Activated T-helper 17 cell treated with anti-CD3 and anti-CD28 coated beads, Interleukin-2, amount 50 U/mL, for 72 hours (primary cell): ENCODE results near the gene TTC13. TPM values are rescaled to one million over a fixed set of nuclear protein-coding genes. Genes with fewer than 3 reads are reported as not detected.

ENCODE experiments used
- ATAC-seq: fragments of 150-1000 bp; cut with Tn5 transposase; replicated peaks from 2 replicates; pipeline ENCODE4 v1.10.0; 2021; ENCODE audit warnings: mild to moderate bottlenecking, moderate library complexity
- H3K27ac Mint-ChIP-seq: one replicate; pipeline ENCODE4 v1.8.0; 2022; ENCODE audit warnings: mixed read lengths
- H3K27me3 Mint-ChIP-seq: one replicate; pipeline ENCODE4 v1.8.0; 2022; ENCODE audit warnings: mixed read lengths
- H3K36me3 Mint-ChIP-seq: one replicate; pipeline ENCODE4 v1.8.0; 2022; ENCODE audit warnings: low read depth, mild to moderate bottlenecking, mixed read lengths
- H3K4me1 Mint-ChIP-seq: one replicate; pipeline ENCODE4 v1.8.0; 2022; ENCODE audit warnings: mixed read lengths
- H3K4me3 Mint-ChIP-seq: one replicate; pipeline ENCODE4 v1.8.0; 2022; ENCODE audit warnings: mild to moderate bottlenecking, mixed read lengths
- H3K9me3 Mint-ChIP-seq: one replicate; pipeline ENCODE4 v1.8.0; 2022; ENCODE audit warnings: mixed read lengths
- total RNA-seq, 2 donors: library from RNA; stranded (reverse); gene quantifications; one replicate each; pipeline ENCODE4 v1.2.3, GENCODE V29; 2022

The TTC13 gene
- total RNA-seq, 2 donors from 2014 or later: 13.3 to 22.0 TPM

GRCh38 chr1:230977761-230978490 lies 735 bp downstream of the TTC13 start:
- H3K4me1 Mint-ChIP-seq: peaks cover 29% of the 10 kb centered on the region
- H3K4me3 Mint-ChIP-seq: peak overlapping the region; percentile 98
- peak overlapping the region; percentile 98 for H3K27ac Mint-ChIP-seq
- H3K9me3 Mint-ChIP-seq: no peaks in the 10 kb centered on the region
- ATAC-seq: no peak
- H3K36me3 Mint-ChIP-seq: peaks cover 17% of the 10 kb centered on the region
- no peaks in the 10 kb centered on the region for H3K27me3 Mint-ChIP-seq

DNA sequence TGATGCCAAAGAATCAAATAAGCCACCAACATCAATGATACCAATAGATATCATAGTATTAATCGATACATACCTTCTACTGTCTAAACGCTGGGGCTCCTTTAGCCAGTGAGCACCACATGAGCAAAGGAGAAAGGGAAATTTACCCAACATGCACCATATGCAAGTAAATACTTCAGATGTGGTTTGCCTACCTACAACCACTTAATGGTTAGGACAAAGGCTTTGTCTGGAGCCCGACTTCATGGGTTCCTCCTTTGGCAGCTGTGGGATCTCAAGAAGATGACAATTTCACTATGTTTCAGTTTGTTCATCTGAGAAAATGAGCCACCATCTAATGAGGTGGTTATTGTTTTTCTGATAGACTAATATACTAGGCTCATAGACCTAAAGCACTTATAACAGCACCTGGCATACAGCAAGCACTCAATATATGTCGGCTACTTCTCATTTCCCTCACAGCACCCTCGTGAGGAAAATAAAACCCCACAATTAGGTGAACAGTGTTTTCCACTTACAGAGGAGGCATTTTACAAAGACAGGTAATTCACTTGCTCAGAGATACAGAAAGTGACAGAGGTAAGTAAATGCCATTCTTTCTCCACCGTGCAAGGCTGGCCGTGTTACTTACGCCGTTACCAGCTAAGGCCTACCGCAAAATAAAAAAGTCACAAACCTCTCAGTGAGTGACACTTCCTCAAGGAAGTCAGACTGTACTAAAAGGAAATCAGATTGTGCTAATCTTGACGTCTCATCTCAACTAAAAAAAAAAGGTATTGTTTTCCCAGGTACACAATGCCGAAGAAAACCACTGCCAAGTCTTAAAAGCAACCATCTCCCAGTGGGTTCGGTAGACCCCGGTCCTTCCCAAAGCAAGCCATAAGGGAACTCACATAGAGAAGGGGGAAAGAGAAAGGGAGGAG lies 1.6 kb downstream of the TTC13 start:
- H3K4me3 Mint-ChIP-seq: peak overlapping the region; percentile 98
- H3K27me3 Mint-ChIP-seq: no peaks in the 10 kb centered on the region
- H3K4me1 Mint-ChIP-seq: peaks cover 37% of the 10 kb centered on the region
- H3K27ac Mint-ChIP-seq: peak overlapping the region; percentile 98
- peaks cover 17% of the 10 kb centered on the region for H3K36me3 Mint-ChIP-seq
- H3K9me3 Mint-ChIP-seq: no peaks in the 10 kb centered on the region
- ATAC-seq: no peak

DNA sequence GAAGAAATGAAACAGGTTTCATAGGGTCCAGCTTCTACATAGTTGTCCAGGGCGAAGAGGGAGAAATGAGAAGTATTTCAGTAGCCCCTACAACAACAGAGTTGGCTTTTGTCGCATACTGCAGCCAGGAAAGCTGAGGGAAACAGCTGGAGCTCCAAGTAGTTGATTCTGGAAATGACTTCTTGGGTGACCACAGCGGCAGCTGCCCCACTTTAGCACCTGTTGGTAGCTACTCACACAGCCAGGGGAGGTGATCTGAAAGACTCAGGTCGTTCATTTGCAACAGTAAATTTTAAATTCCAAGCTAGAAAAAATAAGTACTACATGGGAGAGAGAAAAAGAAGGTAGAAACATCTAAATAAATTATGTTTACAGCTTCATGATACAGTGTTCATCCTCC lies 2.3 kb downstream of the TTC13 start:
- H3K27ac Mint-ChIP-seq: peak overlapping the region; percentile 98
- H3K36me3 Mint-ChIP-seq: peaks cover 17% of the 10 kb centered on the region
- peaks cover 44% of the 10 kb centered on the region for H3K4me1 Mint-ChIP-seq
- H3K4me3 Mint-ChIP-seq: peak overlapping the region; percentile 98
- no peaks in the 10 kb centered on the region for H3K27me3 Mint-ChIP-seq
- H3K9me3 Mint-ChIP-seq: no peaks in the 10 kb centered on the region
- ATAC-seq: no peak

DNA sequence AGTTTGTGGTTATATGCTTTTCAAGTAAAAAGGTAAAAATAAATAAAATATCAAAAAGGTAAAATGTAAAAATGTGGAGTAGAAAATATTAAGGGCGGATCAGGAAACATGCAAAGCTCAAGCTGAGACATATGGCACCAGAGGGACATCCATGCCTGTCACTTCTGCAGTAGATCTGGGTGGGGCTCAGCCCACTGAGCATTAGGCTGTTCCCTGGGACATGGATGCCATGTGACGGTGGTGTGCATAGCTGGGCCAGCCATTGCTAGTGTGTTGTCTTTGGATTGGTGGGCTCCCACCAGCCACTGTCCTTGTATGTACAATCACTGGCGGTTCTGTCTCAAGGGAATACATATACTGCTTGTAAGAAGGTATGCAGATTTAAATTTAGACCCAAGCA lies 3.0 kb downstream of the TTC13 start:
- Mint-ChIP-seq H3K9me3 (no peaks in the 10 kb centered on the region), H3K4me1 (peaks cover 44% of the 10 kb centered on the region), H3K36me3 (peaks cover 17% of the 10 kb centered on the region), H3K4me3 (peak overlapping the region; percentile 98), H3K27me3 (no peaks in the 10 kb centered on the region), H3K27ac (peak overlapping the region; percentile 20)
- ATAC-seq: no peak

DNA sequence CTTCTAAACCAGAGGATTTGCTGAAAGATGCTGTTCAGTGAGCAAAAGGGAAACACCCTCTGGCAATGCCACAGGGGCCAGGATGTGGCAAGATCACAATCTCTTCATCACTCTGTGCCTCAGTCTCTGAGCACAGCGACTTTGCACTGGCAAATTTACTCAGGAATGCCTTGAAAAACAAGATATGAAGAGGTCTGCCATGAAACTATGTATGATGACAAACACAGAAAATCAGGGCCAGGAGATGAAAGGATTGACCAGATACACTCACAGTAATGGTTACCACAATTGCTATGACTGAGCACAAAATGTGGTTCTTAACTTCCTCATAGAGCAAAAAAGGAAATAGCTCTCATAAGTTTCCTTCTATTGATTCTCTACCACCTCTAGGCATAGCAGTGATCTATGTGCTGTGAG lies 5.8 kb downstream of the TTC13 start:
- Mint-ChIP-seq H3K4me1 (peaks cover 55% of the 10 kb centered on the region), H3K4me3 (peak overlapping the region; percentile 70)

DNA sequence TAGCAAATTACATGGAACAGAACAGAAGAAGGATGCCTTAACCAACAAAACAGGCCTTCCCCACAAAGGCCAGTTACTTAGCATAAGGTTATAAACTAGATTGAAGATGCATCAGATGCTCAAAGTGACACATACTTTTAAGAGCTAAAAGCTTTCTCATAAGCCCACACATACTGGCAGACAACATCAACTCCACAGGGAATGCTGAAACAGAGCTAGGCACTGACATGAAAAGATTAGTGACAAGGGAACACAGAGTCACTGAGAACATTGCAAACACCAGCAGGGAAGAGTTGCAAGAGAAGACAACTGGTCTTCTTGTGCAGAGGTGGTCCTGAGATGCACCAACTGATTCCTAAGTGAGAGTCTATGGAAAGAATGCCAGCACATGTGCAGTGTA lies 6.9 kb downstream of the TTC13 start:
- Mint-ChIP-seq H3K36me3 (peaks cover 18% of the 10 kb centered on the region), H3K9me3 (no peaks in the 10 kb centered on the region), H3K27ac (peak overlapping the region; percentile 81), H3K4me3 (peak overlapping the region; percentile 70), H3K27me3 (no peaks in the 10 kb centered on the region), H3K4me1 (peaks cover 55% of the 10 kb centered on the region)
- no peak for ATAC-seq

More for the DNA sequence above, 5.8 kb downstream of the TTC13 start:
- Mint-ChIP-seq H3K36me3 (peaks cover 24% of the 10 kb centered on the region), H3K27me3 (no peaks in the 10 kb centered on the region), H3K27ac (peak overlapping the region; percentile 81), H3K9me3 (no peaks in the 10 kb centered on the region)
- ATAC-seq: peak; percentile 87

GRCh38 chr1:230970432-230970831 lies 8.2 kb downstream of the TTC13 start:
- H3K27ac Mint-ChIP-seq: peak overlapping the region; percentile 66
- H3K27me3 Mint-ChIP-seq: no peaks in the 10 kb centered on the region
- H3K4me3 Mint-ChIP-seq: no peak overlapping the region
- ATAC-seq: no peak
- H3K9me3 Mint-ChIP-seq: no peaks in the 10 kb centered on the region
- H3K4me1 Mint-ChIP-seq: peaks cover 44% of the 10 kb centered on the region
- peaks cover 6% of the 10 kb centered on the region for H3K36me3 Mint-ChIP-seq

GRCh38 chr1:230966358-230966873 lies 12.2 kb downstream of the TTC13 start:
- no peaks in the 10 kb centered on the region for H3K9me3 Mint-ChIP-seq
- no peak for ATAC-seq
- H3K4me1 Mint-ChIP-seq: peaks cover 29% of the 10 kb centered on the region
- H3K27me3 Mint-ChIP-seq: no peaks in the 10 kb centered on the region
- peaks cover 6% of the 10 kb centered on the region for H3K36me3 Mint-ChIP-seq
- H3K27ac Mint-ChIP-seq: no peak overlapping the region
- no peak overlapping the region for H3K4me3 Mint-ChIP-seq

GRCh38 chr1:230965535-230965934 lies 13.1 kb downstream of the TTC13 start:
- no peak overlapping the region for H3K27ac Mint-ChIP-seq
- no peak overlapping the region for H3K4me3 Mint-ChIP-seq

GRCh38 chr1:230964896-230965295 lies 13.8 kb downstream of the TTC13 start:
- Mint-ChIP-seq H3K4me1 (peaks cover 22% of the 10 kb centered on the region), H3K27me3 (no peaks in the 10 kb centered on the region), H3K27ac (no peak overlapping the region), H3K9me3 (no peaks in the 10 kb centered on the region), H3K4me3 (no peak overlapping the region), H3K36me3 (peaks cover 17% of the 10 kb centered on the region)
- ATAC-seq: no peak

More at GRCh38 chr1:230965535-230965934, 13.1 kb downstream of the TTC13 start:
- no peak for ATAC-seq
- H3K27me3 Mint-ChIP-seq: no peaks in the 10 kb centered on the region
- H3K9me3 Mint-ChIP-seq: no peaks in the 10 kb centered on the region
- H3K4me1 Mint-ChIP-seq: peaks cover 28% of the 10 kb centered on the region
- peaks cover 14% of the 10 kb centered on the region for H3K36me3 Mint-ChIP-seq

GRCh38 chr1:230958370-230958769 lies 20.3 kb downstream of the TTC13 start:
- Mint-ChIP-seq H3K9me3 (no peaks in the 10 kb centered on the region), H3K4me1 (peaks cover 5% of the 10 kb centered on the region), H3K27ac (no peak overlapping the region), H3K27me3 (no peaks in the 10 kb centered on the region), H3K4me3 (no peak overlapping the region), H3K36me3 (peaks cover 72% of the 10 kb centered on the region)
- no peak for ATAC-seq

DNA sequence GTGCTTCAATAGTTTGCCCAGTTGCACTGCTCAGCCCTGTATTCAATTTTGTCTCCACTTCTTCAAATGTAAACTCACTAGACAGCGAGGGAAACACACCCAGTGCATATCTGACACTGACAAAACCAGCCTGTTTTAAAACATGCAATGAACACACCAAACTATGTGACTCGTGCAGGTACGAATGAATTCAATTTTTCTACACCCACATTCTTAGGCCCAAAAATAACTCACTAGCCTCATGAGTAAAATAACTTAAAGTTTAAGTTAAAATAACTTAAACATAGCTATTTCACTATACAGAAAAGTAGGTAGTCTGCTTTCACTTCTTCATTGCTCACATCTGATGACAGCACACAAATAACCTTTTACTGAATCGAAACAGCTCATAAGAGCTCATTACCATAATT lies 21.1 kb downstream of the TTC13 start:
- Mint-ChIP-seq H3K9me3 (no peaks in the 10 kb centered on the region), H3K27ac (no peak overlapping the region), H3K27me3 (no peaks in the 10 kb centered on the region), H3K4me3 (no peak overlapping the region), H3K36me3 (peaks cover 80% of the 10 kb centered on the region), H3K4me1 (peaks cover 4% of the 10 kb centered on the region)
- ATAC-seq: no peak

GRCh38 chr1:230950404-230950803 lies 28.3 kb downstream of the TTC13 start:
- no peak for ATAC-seq
- Mint-ChIP-seq H3K4me1 (peaks cover 5% of the 10 kb centered on the region), H3K27ac (no peak overlapping the region), H3K4me3 (no peak overlapping the region), H3K9me3 (no peaks in the 10 kb centered on the region), H3K36me3 (peaks cover 82% of the 10 kb centered on the region), H3K27me3 (no peaks in the 10 kb centered on the region)

GRCh38 chr1:230948903-230949302 lies 29.8 kb downstream of the TTC13 start:
- H3K4me1 Mint-ChIP-seq: peaks cover 5% of the 10 kb centered on the region
- ATAC-seq: no peak
- peaks cover 82% of the 10 kb centered on the region for H3K36me3 Mint-ChIP-seq
- no peaks in the 10 kb centered on the region for H3K9me3 Mint-ChIP-seq
- H3K27me3 Mint-ChIP-seq: no peaks in the 10 kb centered on the region
- H3K27ac Mint-ChIP-seq: no peak overlapping the region
- no peak overlapping the region for H3K4me3 Mint-ChIP-seq
